GM18517 (cell line): ENCODE data around the gene OR13G1.
"Not testable (repeated sequence)": the region's sequence is repeated elsewhere in the genome, so short reads cannot be mapped to it uniquely, and the experiment has no call there.

ENCODE experiments used
- ATAC-seq: cut with Tn5 transposase; IDR thresholded peaks from one replicate; pipeline ENCODE4 v1.9.1; 2021; ENCODE audit warnings: mild to moderate bottlenecking, moderate library complexity; ENCODE audit not compliant: unreplicated experiment

OR13G1 gene

GRCh38 chr1:247679639-247680038 lies at the start of gene OR13G1:
Gene OR13G1 (minus strand): TSS chr1:247679739. CDS start chr1:247673041, 6,698 bp downstream.
- ATAC-seq, result no peak

GRCh38 chr1:247721222-247721621 lies 41.7 kb upstream of the OR13G1 start:
- ATAC-seq, result no peak

GRCh38 chr1:247716546-247716945 lies 37.0 kb upstream of the OR13G1 start, which contains the start of gene OR6F1:
Gene OR6F1 (minus strand): TSS chr1:247716646. CDS start chr1:247712755, 3,891 bp downstream.
- no peak for ATAC-seq

GRCh38 chr1:247713753-247714152 lies 34.2 kb upstream of the OR13G1 start:
- ATAC-seq, result no peak

- not testable (repeated sequence) for ATAC-seq
Measured at GRCh38 chr1:247710681-247711080, 31.1 kb upstream of the OR13G1 start.

- ATAC-seq, result no peak
Measured at GRCh38 chr1:247701338-247701737, 21.8 kb upstream of the OR13G1 start.

- ATAC-seq, result peak; percentile 88
Measured at GRCh38 chr1:247681288-247681897, 1.9 kb upstream of the OR13G1 start.

- ATAC-seq, result no peak
Measured at GRCh38 chr1:247680171-247680570, 632 bp upstream of the OR13G1 start.

GRCh38 chr1:247669225-247669624 lies 10.3 kb downstream of the OR13G1 start:
- no peak for ATAC-seq

- ATAC-seq, result no peak
Measured at GRCh38 chr1:247656221-247656875, 23.2 kb downstream of the OR13G1 start.

GRCh38 chr1:247653040-247653439 lies 26.5 kb downstream of the OR13G1 start:
- ATAC-seq, result no peak

GRCh38 chr1:247647864-247648263 lies 31.7 kb downstream of the OR13G1 start:
- ATAC-seq, result no peak

- ATAC-seq, result no peak
Measured at GRCh38 chr1:247646867-247647266, 32.7 kb downstream of the OR13G1 start.

- ATAC-seq, result no peak
Measured at GRCh38 chr1:247642742-247643141, 36.8 kb downstream of the OR13G1 start.

GRCh38 chr1:247639381-247639981 lies 40.1 kb downstream of the OR13G1 start:
- ATAC-seq, result no peak

- no peak for ATAC-seq
Measured at GRCh38 chr1:247638781-247639180, 40.8 kb downstream of the OR13G1 start.

GRCh38 chr1:247638011-247638410 lies 41.5 kb downstream of the OR13G1 start:
- ATAC-seq, result no peak

- no peak for ATAC-seq
Measured at GRCh38 chr1:247627951-247628350, 51.6 kb downstream of the OR13G1 start.
